ENCODE results near the gene EXTL1.

EXTL1 gene

GRCh38 chr1:26041978-26042377 is 20.4 kb downstream of the EXTL1 start:
- no peak for DNase-seq (ENCODE audit: low read depth)

- DNase-seq (ENCODE audit: low read depth), result no peak
Observed at GRCh38 chr1:26043765-26044164, 22.2 kb downstream of the EXTL1 start.

GRCh38 chr1:26044414-26044813 is 22.8 kb downstream of the EXTL1 start:
- DNase-seq (ENCODE audit: low read depth), result no peak

GRCh38 chr1:26044971-26045721 is 23.6 kb downstream of the EXTL1 start:
- no peak for DNase-seq (ENCODE audit: low read depth)

- DNase-seq (ENCODE audit: low read depth), result no peak
Observed at GRCh38 chr1:26045722-26046245, 24.2 kb downstream of the EXTL1 start, which contains the start of gene SLC30A2. Gene SLC30A2, minus strand, starts transcription at chr1:26046118. Its CDS starts 222 bp downstream, at chr1:26045896.

GRCh38 chr1:26046246-26047095 is 24.9 kb downstream of the EXTL1 start:
- DNase-seq (ENCODE audit: low read depth), result no peak

GRCh38 chr1:26047278-26047874 is 25.8 kb downstream of the EXTL1 start:
- no peak for DNase-seq (ENCODE audit: low read depth)

GRCh38 chr1:26049531-26050247 is 28.1 kb downstream of the EXTL1 start:
- no peak for DNase-seq (ENCODE audit: low read depth)

- no peak for DNase-seq (ENCODE audit: low read depth)
Observed at GRCh38 chr1:26050248-26050640, 28.7 kb downstream of the EXTL1 start.

GRCh38 chr1:26053718-26054560 is 32.4 kb downstream of the EXTL1 start:
- DNase-seq (ENCODE audit: low read depth), result no peak

- no peak for DNase-seq (ENCODE audit: low read depth)
Observed at GRCh38 chr1:26055041-26055440, 33.5 kb downstream of the EXTL1 start.

- DNase-seq (ENCODE audit: low read depth), result no peak
Observed at GRCh38 chr1:26057189-26057588, 35.6 kb downstream of the EXTL1 start.

- DNase-seq (ENCODE audit: low read depth), result no peak
Observed at GRCh38 chr1:26058052-26058595, 36.5 kb downstream of the EXTL1 start.

GRCh38 chr1:26059906-26060305 is 38.3 kb downstream of the EXTL1 start:
- no peak for DNase-seq (ENCODE audit: low read depth)

GRCh38 chr1:26060832-26061574 is 39.4 kb downstream of the EXTL1 start:
- DNase-seq (ENCODE audit: low read depth), result no peak

- DNase-seq (ENCODE audit: low read depth), result no peak
Observed at GRCh38 chr1:26064553-26064952, 43.0 kb downstream of the EXTL1 start.

- no peak for DNase-seq (ENCODE audit: low read depth)
Observed at GRCh38 chr1:26066160-26066559, 44.6 kb downstream of the EXTL1 start.

GRCh38 chr1:26066857-26067256 is 45.3 kb downstream of the EXTL1 start:
- no peak for DNase-seq (ENCODE audit: low read depth)

- DNase-seq (ENCODE audit: low read depth), result no peak
Observed at GRCh38 chr1:26067432-26067911, 45.9 kb downstream of the EXTL1 start, which contains the start of gene TRIM63. Gene TRIM63, minus strand, starts transcription at chr1:26067630. Its CDS starts 136 bp downstream, at chr1:26067494.

- DNase-seq (ENCODE audit: low read depth), result no peak
Observed at GRCh38 chr1:26069941-26070295, 48.3 kb downstream of the EXTL1 start.
